AG04449 (cell line): ENCODE results near the gene MRPL11.

Experiments
- CTCF ChIA-PET: fragments of 350-600 bp; formaldehyde crosslinking; extraction: SDS; loops from one replicate; lab custom pipeline; 2021; ENCODE audit warnings: antibody characterized with exemption; lab: Yijun Ruan, JAX
- POLR2A ChIA-PET: fragments of 400-600, 350-600 bp; formaldehyde crosslinking; extraction: SDS; loops from one replicate; lab custom pipeline; 2020; ENCODE audit warnings: antibody characterized with exemption, inconsistent platforms; lab: Yijun Ruan, JAX
- DNase-seq: peaks from one replicate; pipeline ENCODE4 v3.0.0-alpha.2; 2010; ENCODE audit warnings: low read depth, low spot score
- H3K4me3 ChIP-seq: 2 replicates; pipeline ENCODE4 v1.5.1; 2011; ENCODE audit warnings: low read depth, mild to moderate bottlenecking, control low read depth, low read length
- CTCF ChIP-seq: IDR thresholded peaks from one replicate; pipeline ENCODE4 v1.5.1; 2011; ENCODE audit warnings: mild to moderate bottlenecking, moderate library complexity, low read length, control low read depth, inconsistent platforms; ENCODE audit not compliant: insufficient read depth; ENCODE audit errors: missing control alignments

The MRPL11 gene

GRCh38 chr11:66417000-66417399 is 21.6 kb downstream of the MRPL11 start:
- POLR2A ChIA-PET = interaction anchor here (0.6 to 1.5 kb wide), 2 partner anchors 8 to 515 kb away, joined by 3 to 8 read pairs; no protein-coding TSS in a partner anchor

GRCh38 chr11:66415423-66415822 is 23.2 kb downstream of the MRPL11 start:
- DNase-seq = no peak
- ChIA-PET CTCF (interaction anchor here (1.4 to 37.4 kb wide), 6 partner anchors 9 to 64 kb away, joined by 6 to 1169 read pairs (median 18); partner anchors contain the start of genes MRPL11 and NPAS4), POLR2A (no interaction called here)
- no peak overlapping the region for H3K4me3 ChIP-seq
- no peak for TF ChIP-seq CTCF

More at GRCh38 chr11:66417000-66417399, 21.6 kb downstream of the MRPL11 start:
- H3K4me3 ChIP-seq = no peak overlapping the region
- no peak for TF ChIP-seq CTCF
- no peak for DNase-seq
- CTCF ChIA-PET = interaction anchor here (0.8 to 37.4 kb wide), 11 partner anchors 8 to 260 kb away, joined by 3 to 1169 read pairs (median 6); partner anchors contain the start of genes DPP3, MRPL11, NPAS4 and RBM4B

DNA sequence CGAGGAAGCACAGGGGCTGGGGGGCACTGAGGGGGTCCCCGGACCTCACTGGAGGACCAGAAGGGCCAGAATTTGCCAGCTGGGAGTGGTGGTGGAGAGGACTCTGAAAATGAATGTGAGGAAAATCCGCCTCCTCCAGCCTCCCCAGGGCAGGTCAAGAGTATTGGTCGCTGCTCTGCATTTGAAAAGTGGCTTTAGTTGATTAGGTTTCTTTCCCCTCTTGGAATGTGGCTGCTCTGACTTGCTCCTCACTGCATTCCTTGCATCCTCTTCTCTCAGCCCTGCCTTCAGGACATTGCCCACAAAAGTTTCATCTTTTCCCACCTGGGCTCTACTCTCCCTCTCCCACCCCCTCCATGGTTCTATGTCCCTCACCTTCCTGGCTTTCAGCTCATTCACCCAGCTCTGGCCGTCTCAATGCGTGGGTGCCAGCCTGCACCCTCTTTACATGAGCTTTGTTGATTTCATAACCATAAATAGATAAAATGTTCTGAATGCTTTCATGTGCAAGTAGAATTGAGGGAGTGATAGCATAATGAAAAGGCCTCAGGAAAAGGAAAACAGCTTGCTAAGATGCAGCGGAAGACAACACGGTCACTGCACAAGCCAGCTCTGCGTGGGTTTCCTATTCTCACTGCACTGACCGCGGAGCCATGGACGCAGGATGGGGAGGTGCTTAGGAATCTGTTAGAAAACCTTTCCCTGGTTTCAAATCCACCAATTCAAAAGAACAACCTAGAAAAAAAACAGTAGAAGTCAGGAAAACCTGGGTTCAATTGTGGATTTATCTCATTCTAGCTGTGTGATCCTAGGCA is 24.3 kb downstream of the MRPL11 start:
- no peak for DNase-seq
- TF ChIP-seq CTCF = no peak
- POLR2A ChIA-PET = no interaction called here
- CTCF ChIA-PET = interaction anchor here (1.4 to 37.4 kb wide), 4 partner anchors 7 to 28 kb away, joined by 7 to 1169 read pairs (median 590); partner anchors contain the start of genes MRPL11 and NPAS4
- H3K4me3 ChIP-seq = no peak overlapping the region

DNA sequence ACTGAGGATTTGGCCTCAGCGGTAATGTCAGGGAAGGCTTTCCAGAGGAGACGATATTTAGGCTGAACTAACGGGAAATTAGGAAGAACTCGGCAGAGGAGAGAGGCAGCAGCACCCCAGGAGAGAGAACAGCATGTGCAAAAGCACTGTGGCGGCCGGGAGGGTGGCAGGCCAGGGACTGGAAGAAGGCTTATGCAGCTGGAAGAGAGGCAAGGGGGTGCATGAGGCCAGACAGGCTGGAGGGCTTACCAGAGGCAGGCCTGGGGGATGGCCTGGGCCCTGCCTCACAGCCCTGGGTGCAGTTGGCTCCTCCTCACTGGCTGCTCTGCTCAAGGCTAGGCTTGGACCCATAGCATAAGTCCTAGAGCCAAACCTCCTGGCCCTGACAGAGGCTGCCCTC is 25.5 kb downstream of the MRPL11 start:
- ChIA-PET CTCF (interaction anchor here (2.2 to 37.4 kb wide), 3 partner anchors 6 to 26 kb away, joined by 10 to 1169 read pairs (median 1169); partner anchors contain the start of genes MRPL11 and NPAS4), POLR2A (no interaction called here)
- TF ChIP-seq CTCF = no peak
- no peak for DNase-seq
- no peak overlapping the region for H3K4me3 ChIP-seq

- ChIA-PET CTCF (interaction anchor here (1.1 to 37.4 kb wide), 5 partner anchors 13 to 265 kb away, joined by 3 to 1169 read pairs (median 9); partner anchors contain the start of genes MRPL11, NPAS4 and RBM4B), POLR2A (no interaction called here)
- no peak for TF ChIP-seq CTCF
- DNase-seq = no peak
- no peak overlapping the region; the same call in 1 of the 2 replicates for H3K4me3 ChIP-seq
These were observed 26.5 kb downstream of the MRPL11 start for GRCh38 chr11:66412110-66412509.

- H3K4me3 ChIP-seq = no peak overlapping the region
- CTCF ChIA-PET = interaction anchor here (1.1 to 37.4 kb wide), 5 partner anchors 14 to 266 kb away, joined by 3 to 1169 read pairs (median 9); partner anchors contain the start of genes MRPL11, NPAS4 and RBM4B
- DNase-seq = no peak
- POLR2A ChIA-PET = interaction anchor here (1.0 kb wide), 1 partner anchor 10 kb away, joined by 4 read pairs; no protein-coding TSS in a partner anchor
- TF ChIP-seq CTCF = no peak
These were observed 27.3 kb downstream of the MRPL11 start for GRCh38 chr11:66411323-66411722.
